ENCODE data around the gene POLR2L. TPM values are rescaled to one million over a fixed set of nuclear protein-coding genes. Genes with fewer than 3 reads are reported as not detected.
A peak's percentile ranks its signal among the peaks of the same experiment; 100 is the strongest.

Gene POLR2L
- polyA plus RNA-seq, 1 of the 3 experiments (the other 2 are of a cell fraction), result 540 TPM

GRCh38 chr11:859394-860131 lies 17.2 kb upstream of the POLR2L start:
- peaks cover 55% of the 10 kb centered on the region for H4K20me1 ChIP-seq (ENCODE audit: insufficient read depth)

GRCh38 chr11:858762-859339 lies 16.5 kb upstream of the POLR2L start:
- Histone ChIP-seq H3K27me3 (ENCODE audit: insufficient read depth) (no peaks in the 10 kb centered on the region), H3K27ac (ENCODE audit: low read depth in 2 of 2, low read length in 1 of 2) (no peak overlapping the region; a peak in 1 of 4 replicates), H4K20me1 (ENCODE audit: insufficient read depth) (peaks cover 61% of the 10 kb centered on the region), H3K9me2 (no peaks in the 10 kb centered on the region), H3F3A (replicated peaks; ENCODE audit: insufficient read depth) (no peaks in the 10 kb centered on the region), H3K4me3 (ENCODE audit: low read depth in 2 of 2, low read length in 1 of 2) (peak overlapping the region in 1 of 2 experiments; percentile 49; a peak in 2 of 4 replicates), H2AFZ (ENCODE audit: low read depth) (no peak overlapping the region), H3K4me2 (0 out of 2 replicates have a peak overlapping the region, but pooled peaks have one; percentile 11), H3K36me3 (replicated peaks in 1 of 2; ENCODE audit: control insufficient read depth in 1 of 2, insufficient read depth in 2 of 2, low read length in 1 of 2) (peaks cover 0 to 4% of the 10 kb centered on the region in 2 experiments), H3K9me3 (no peaks in the 10 kb centered on the region), H3K79me2 (ENCODE audit: insufficient read depth) (peaks cover 10% of the 10 kb centered on the region; the same call in 1 of the 2 replicates), H3K9ac (no peak overlapping the region), H3K4me1 (ENCODE audit: control insufficient read depth in 1 of 2, insufficient read depth in 2 of 2, low read depth in 1 of 2, low read length in 1 of 2) (peaks cover 10 to 83% of the 10 kb centered on the region in 2 experiments; a peak in 2 of 4 replicates)
- DNase-seq, result no peak
- POLR2A ChIA-PET, result interaction anchor here (0.6 to 2.5 kb wide), 8 partner anchors 11 to 195 kb away, joined by 3 to 8 read pairs (median 4); partner anchors contain the start of genes PNPLA2 and RPLP2
- WGBS (ENCODE audit: low lambda C conversion rate), result 77% methylated on average over 35 of the region's 37 CpGs
- CTCF ChIA-PET, result interaction anchor here (0.7 to 4.0 kb wide), 9 partner anchors 11 to 192 kb away, joined by 3 to 24 read pairs (median 3); no protein-coding TSS in a partner anchor
- TF ChIP-seq POLR2AphosphoS5 (IDR thresholded peaks at IDR 0.05; ENCODE audit: low read depth, low read length) (no peak), TCF12 (IDR thresholded peaks at IDR 0.05) (no peak), REST (IDR thresholded peaks at IDR 0.05; ENCODE audit: low read depth, low read length) (no peak), FOSL2 (IDR thresholded peaks at IDR 0.05; ENCODE audit: borderline replicate concordance, low read depth) (no peak), MXI1 (IDR thresholded peaks at IDR 0.05; ENCODE audit: low read depth, low read length) (no peak), RFX5 (IDR thresholded peaks at IDR 0.05; ENCODE audit: low read length) (no peak), MEF2A (IDR thresholded peaks at IDR 0.05; ENCODE audit: borderline replicate concordance, low read depth) (no peak), USF1 (IDR thresholded peaks at IDR 0.05; ENCODE audit: borderline replicate concordance, low read depth) (no peak)

More at GRCh38 chr11:859394-860131, 17.2 kb upstream of the POLR2L start:
- H3K9me3 ChIP-seq, result no peaks in the 10 kb centered on the region
- peak overlapping the region in 1 of 2 experiments; percentile 49; a peak in 3 of 4 replicates for H3K4me3 ChIP-seq (ENCODE audit: low read depth in 2 of 2, low read length in 1 of 2)
- peaks cover 10 to 76% of the 10 kb centered on the region in 2 experiments; a peak in 2 of 4 replicates for H3K4me1 ChIP-seq (ENCODE audit: control insufficient read depth in 1 of 2, insufficient read depth in 2 of 2, low read depth in 1 of 2, low read length in 1 of 2)
- no peaks in the 10 kb centered on the region for H3F3A ChIP-seq (replicated peaks; ENCODE audit: insufficient read depth)
- H3K27ac ChIP-seq (ENCODE audit: low read depth in 2 of 2, low read length in 1 of 2), result peak overlapping the region; percentile 10 to 79; a peak in 3 of 4 replicates
- CTCF ChIA-PET, result interaction anchor here (1.0 to 4.0 kb wide), 7 partner anchors 8 to 192 kb away, joined by 3 to 24 read pairs (median 3); no protein-coding TSS in a partner anchor
- WGBS (ENCODE audit: low lambda C conversion rate), result 46% methylated on average over 25 of the region's 31 CpGs
- no peaks in the 10 kb centered on the region for H3K9me2 ChIP-seq
- TF ChIP-seq NFIC (IDR thresholded peaks at IDR 0.05; ENCODE audit: borderline replicate concordance), result peak; percentile 64; the same call in 1 of the 2 replicates
- TF ChIP-seq USF2 (IDR thresholded peaks at IDR 0.05; ENCODE audit: borderline replicate concordance, low read depth, low read length), result peak; percentile 75
- no peak for TF ChIP-seq JUND (IDR thresholded peaks at IDR 0.05)
- TF ChIP-seq USF1 (IDR thresholded peaks at IDR 0.05; ENCODE audit: borderline replicate concordance, low read depth), result peak; percentile 90
- peak; percentile 63; the same call in 1 of the 2 replicates for TF ChIP-seq MXI1 (IDR thresholded peaks at IDR 0.05; ENCODE audit: low read depth, low read length)
- TF ChIP-seq IRF3 (IDR thresholded peaks at IDR 0.05; ENCODE audit: low read depth, low read length), result no peak
- H3K9ac ChIP-seq, result no peak overlapping the region
- no peak overlapping the region for H2AFZ ChIP-seq (ENCODE audit: low read depth)
- peaks cover 10% of the 10 kb centered on the region; the same call in 1 of the 2 replicates for H3K79me2 ChIP-seq (ENCODE audit: insufficient read depth)
- H3K27me3 ChIP-seq (ENCODE audit: insufficient read depth), result no peaks in the 10 kb centered on the region
- DNase-seq, result peak; percentile 97
- H3K4me2 ChIP-seq, result peak overlapping the region; percentile 63; the same call in 1 of the 2 replicates
- POLR2A ChIA-PET, result interaction anchor here (0.7 to 2.5 kb wide), 10 partner anchors 8 to 195 kb away, joined by 3 to 8 read pairs (median 4); partner anchors contain the start of genes PNPLA2 and RPLP2
- H3K36me3 ChIP-seq (replicated peaks in 1 of 2; ENCODE audit: control insufficient read depth in 1 of 2, insufficient read depth in 2 of 2, low read length in 1 of 2), result peaks cover 0 to 7% of the 10 kb centered on the region in 2 experiments

Data from SK-N-SH (cell line).